ENCODE results near the gene LHFPL6. TPM values are rescaled to one million over a fixed set of nuclear protein-coding genes. Genes with fewer than 3 reads are reported as not detected.

LHFPL6 gene
- total RNA-seq, 2 experiments from 2014 or later: 0.60 to 0.74 TPM

GRCh38 chr13:39411511-39411910 lies 191.5 kb downstream of the LHFPL6 start:
- no peak for ATAC-seq

GRCh38 chr13:39410964-39411363 lies 192.0 kb downstream of the LHFPL6 start:
- no peaks in the 10 kb centered on the region for H3K9me3 Mint-ChIP-seq
- H3K4me1 Mint-ChIP-seq (ENCODE audit: low read depth): no peaks in the 10 kb centered on the region
- ATAC-seq (no peak), DNase-seq (no peak)
- CTCF ChIA-PET: interaction anchor here (1.3 kb wide), 1 partner anchor 201 kb away, joined by 3 read pairs; no protein-coding TSS in a partner anchor
- H3K27ac Mint-ChIP-seq: no peak overlapping the region
- TF ChIP-seq CTCF (IDR thresholded peaks at IDR 0.05): no peak
- H3K36me3 Mint-ChIP-seq (ENCODE audit: low read depth): no peaks in the 10 kb centered on the region
- intact Hi-C loops (cut with micrococcal nuclease): no loop called here
- POLR2A ChIA-PET: no interaction called here
- H3K27me3 Mint-ChIP-seq: peaks cover 19% of the 10 kb centered on the region
- no peak overlapping the region for H3K4me3 Mint-ChIP-seq

More at GRCh38 chr13:39411511-39411910, 191.5 kb downstream of the LHFPL6 start:
- Mint-ChIP-seq H3K36me3 (ENCODE audit: low read depth) (no peaks in the 10 kb centered on the region), H3K9me3 (no peaks in the 10 kb centered on the region), H3K4me3 (no peak overlapping the region), H3K4me1 (ENCODE audit: low read depth) (no peaks in the 10 kb centered on the region), H3K27me3 (peaks cover 19% of the 10 kb centered on the region), H3K27ac (no peak overlapping the region)
- intact Hi-C loops (cut with micrococcal nuclease): no loop called here
- ChIA-PET CTCF (interaction anchor here (1.3 kb wide), 1 partner anchor 201 kb away, joined by 3 read pairs; no protein-coding TSS in a partner anchor), POLR2A (no interaction called here)
- no peak for DNase-seq
- no peak for TF ChIP-seq CTCF (IDR thresholded peaks at IDR 0.05)

- Mint-ChIP-seq H3K27ac (no peak overlapping the region), H3K36me3 (ENCODE audit: low read depth) (no peaks in the 10 kb centered on the region), H3K4me1 (ENCODE audit: low read depth) (no peaks in the 10 kb centered on the region), H3K9me3 (no peaks in the 10 kb centered on the region), H3K27me3 (peaks cover 15% of the 10 kb centered on the region), H3K4me3 (no peak overlapping the region)
- ATAC-seq (no peak), DNase-seq (no peak)
- intact Hi-C loops (cut with micrococcal nuclease): no loop called here
- TF ChIP-seq CTCF (IDR thresholded peaks at IDR 0.05): no peak
- ChIA-PET CTCF (interaction anchor here (1.3 kb wide), 1 partner anchor 202 kb away, joined by 3 read pairs; no protein-coding TSS in a partner anchor), POLR2A (no interaction called here)
Observed at GRCh38 chr13:39410096-39410901, 192.7 kb downstream of the LHFPL6 start.

GRCh38 chr13:39408512-39408911 lies 194.5 kb downstream of the LHFPL6 start:
- TF ChIP-seq CTCF (IDR thresholded peaks at IDR 0.05): no peak
- no peak for ATAC-seq
- Mint-ChIP-seq H3K36me3 (ENCODE audit: low read depth) (no peaks in the 10 kb centered on the region), H3K4me1 (ENCODE audit: low read depth) (no peaks in the 10 kb centered on the region), H3K9me3 (no peaks in the 10 kb centered on the region), H3K27ac (no peak overlapping the region), H3K27me3 (peaks cover 17% of the 10 kb centered on the region), H3K4me3 (no peak overlapping the region)
- CTCF ChIA-PET: no interaction called here
- intact Hi-C loops (cut with micrococcal nuclease): no loop called here
- DNase-seq: no peak
- POLR2A ChIA-PET: no interaction called here

- ChIA-PET CTCF (no interaction called here), POLR2A (no interaction called here)
- Mint-ChIP-seq H3K27ac (no peak overlapping the region), H3K4me1 (ENCODE audit: low read depth) (no peaks in the 10 kb centered on the region), H3K27me3 (peaks cover 17% of the 10 kb centered on the region), H3K9me3 (no peaks in the 10 kb centered on the region), H3K4me3 (no peak overlapping the region), H3K36me3 (ENCODE audit: low read depth) (no peaks in the 10 kb centered on the region)
- no peak for DNase-seq
- no peak for TF ChIP-seq CTCF (IDR thresholded peaks at IDR 0.05)
- intact Hi-C loops (cut with micrococcal nuclease): no loop called here
- no peak for ATAC-seq
Observed at GRCh38 chr13:39407786-39408185, 195.2 kb downstream of the LHFPL6 start.

Measured in activated CD8-positive, alpha-beta T cell treated with anti-CD3 and anti-CD28 coated beads for 36 hours (primary cell).